HEK293 (cell line): ENCODE measurements around the gene MCM7.

Source experiments
- CTCF ChIA-PET: fragments of 350-600 bp; formaldehyde crosslinking; extraction: SDS; loops from one replicate; lab custom pipeline; 2021; ENCODE audit warnings: antibody characterized with exemption; lab: Yijun Ruan, JAX
- POLR2A ChIA-PET: fragments of 300-600 bp; formaldehyde crosslinking; extraction: SDS; loops from one replicate; lab custom pipeline; 2020; ENCODE audit warnings: antibody characterized with exemption, inconsistent platforms; lab: Yijun Ruan, JAX
- H3K27ac ChIP-seq: fragments of 200-500 bp; sonication (Bioruptor generic); 2 replicates; pipeline ENCODE4 v1.5.1; 2014; ENCODE audit warnings: low read depth, low read length, control low read depth, inconsistent platforms; ENCODE audit errors: extremely low read depth
- H3K36me3 ChIP-seq, 2 experiments: fragments of 200-500 bp in 1 of 2; sonication (Bioruptor generic) in 1 of 2; 1 replicate in 1 of 2; 2 replicates in 1 of 2; pipeline ENCODE4 v1.5.1; 2014 to 2017; ENCODE audit warnings: inconsistent platforms in 2 of 2, low read length in 2 of 2; ENCODE audit not compliant: control insufficient read depth in 2 of 2, insufficient read depth in 1 of 2
- H3K4me1 ChIP-seq: fragments of 200-500 bp; sonication (Bioruptor generic); 2 replicates; pipeline ENCODE4 v1.5.1; 2014; ENCODE audit warnings: mild to moderate bottlenecking, low read length, inconsistent platforms; ENCODE audit not compliant: control insufficient read depth, insufficient read depth
- H3K4me3 ChIP-seq: 2 replicates; pipeline ENCODE4 v1.5.1; 2011; ENCODE audit warnings: low read depth, mild to moderate bottlenecking, control low read depth, low read length, moderate library complexity
- H3K9me3 ChIP-seq: fragments of 200-500 bp; sonication (Bioruptor generic); 2 replicates; pipeline ENCODE4 v1.5.1; 2014; ENCODE audit warnings: low read depth, low read length, inconsistent platforms; ENCODE audit not compliant: control insufficient read depth, insufficient read depth
- GLIS1 ChIP-seq: fragments of 450-650 bp; formaldehyde crosslinking; IDR thresholded peaks from 2 replicates; pipeline ENCODE4 v1.5.1; 2016; ENCODE audit warnings: missing biosample characterization, missing genetic modification characterization
- PRDM1 ChIP-seq: fragments of 450-650 bp; formaldehyde crosslinking; IDR thresholded peaks from 2 replicates; pipeline ENCODE4; 2016; ENCODE audit warnings: missing biosample characterization, missing genetic modification characterization
- ZBTB11 ChIP-seq: fragments of 450-650 bp; formaldehyde crosslinking; conservative IDR thresholded peaks from 2 replicates; pipeline ENCODE4 v1.5.1; 2016; ENCODE audit warnings: low read depth, missing biosample characterization, missing genetic modification characterization
- ZEB2 ChIP-seq: fragments of 450-650 bp; formaldehyde crosslinking; IDR thresholded peaks from 2 replicates; pipeline ENCODE4 v1.5.1; 2016; ENCODE audit warnings: missing biosample characterization, missing genetic modification characterization
- ZFP69B ChIP-seq: fragments of 450-650 bp; formaldehyde crosslinking; IDR thresholded peaks from 2 replicates; pipeline ENCODE4 v1.5.1; 2016; ENCODE audit warnings: missing biosample characterization, missing genetic modification characterization
- ZNF10 ChIP-seq: fragments of 450-650 bp; formaldehyde crosslinking; IDR thresholded peaks from 2 replicates; pipeline ENCODE4 v1.5.1; 2017; ENCODE audit warnings: missing biosample characterization, missing genetic modification characterization
- ZNF354C ChIP-seq: fragments of 450-650 bp; formaldehyde crosslinking; IDR thresholded peaks from 2 replicates; pipeline ENCODE4 v1.5.1; 2016; ENCODE audit warnings: missing biosample characterization, missing genetic modification characterization, low read depth, borderline replicate concordance
- ZNF423 ChIP-seq: fragments of 450-650 bp; formaldehyde crosslinking; IDR thresholded peaks from 2 replicates; pipeline ENCODE4 v1.5.1; 2016; ENCODE audit warnings: missing biosample characterization, missing genetic modification characterization
- ZNF544 ChIP-seq: fragments of 450-650 bp; formaldehyde crosslinking; IDR thresholded peaks from 2 replicates; pipeline ENCODE4 v1.5.0; 2017; ENCODE audit warnings: missing biosample characterization, missing genetic modification characterization
- ZNF571 ChIP-seq: fragments of 450-650 bp; formaldehyde crosslinking; IDR thresholded peaks from 2 replicates; pipeline ENCODE4 v1.5.0; 2017; ENCODE audit warnings: missing biosample characterization, missing genetic modification characterization
- ZNF629 ChIP-seq: fragments of 450-650 bp; formaldehyde crosslinking; IDR thresholded peaks from 2 replicates; pipeline ENCODE4 v1.5.1; 2017; ENCODE audit warnings: missing biosample characterization, missing genetic modification characterization
- ZNF664 ChIP-seq: fragments of 450-650 bp; formaldehyde crosslinking; IDR thresholded peaks from 2 replicates; pipeline ENCODE4 v1.5.1; 2016; ENCODE audit warnings: missing biosample characterization, missing genetic modification characterization
- ZNF677 ChIP-seq: fragments of 450-650 bp; IDR thresholded peaks from 2 replicates; pipeline ENCODE4 v1.5.0; 2018; ENCODE audit warnings: missing biosample characterization, mild to moderate bottlenecking, missing genetic modification characterization, moderate library complexity
- ZNF692 ChIP-seq: fragments of 450-650 bp; formaldehyde crosslinking; IDR thresholded peaks from 2 replicates; pipeline ENCODE4 v1.5.1; 2016; ENCODE audit warnings: missing biosample characterization, missing genetic modification characterization
- ZNF785 ChIP-seq: fragments of 450-650 bp; formaldehyde crosslinking; IDR thresholded peaks from 2 replicates; pipeline ENCODE4 v1.5.1; 2016; ENCODE audit warnings: missing biosample characterization, missing genetic modification characterization
- ZNF837 ChIP-seq: fragments of 450-650 bp; formaldehyde crosslinking; IDR thresholded peaks from 2 replicates; pipeline ENCODE4 v1.5.1; 2016; ENCODE audit warnings: missing biosample characterization, missing genetic modification characterization
- TF ChIP-seq, protein P1 (sequence below): fragments of 450-650 bp; formaldehyde crosslinking; IDR thresholded peaks from 2 replicates; pipeline ENCODE4 v1.5.1; 2016; ENCODE audit warnings: missing biosample characterization, missing genetic modification characterization
- TF ChIP-seq, protein P2 (sequence below): fragments of 450-650 bp; formaldehyde crosslinking; IDR thresholded peaks from 2 replicates; pipeline ENCODE4 v1.5.1; 2017; ENCODE audit warnings: missing biosample characterization, missing genetic modification characterization

Gene MCM7

GRCh38 chr7:100122568-100122967 is 21.4 kb upstream of the MCM7 start:
- POLR2A ChIA-PET = interaction anchor here (0.6 to 8.4 kb wide), 2 partner anchors 14 to 21 kb away, joined by 4 to 81 read pairs; partner anchors contain the start of genes AP4M1 and MCM7

More at GRCh38 chr7:100122568-100122967, 21.4 kb upstream of the MCM7 start:
- peaks cover 0 to 13% of the 10 kb centered on the region in 2 experiments; a peak in 2 of 3 replicates for H3K36me3 ChIP-seq
- no peak overlapping the region for H3K4me3 ChIP-seq
- no peak overlapping the region for H3K27ac ChIP-seq
- H3K4me1 ChIP-seq = peaks cover 3% of the 10 kb centered on the region
- H3K9me3 ChIP-seq = no peaks in the 10 kb centered on the region
- TF ChIP-seq ZNF423 (tag by site-specific recombination) (no peak), ZEB2 (tag by site-specific recombination) (no peak), ZNF677 (tag by site-specific recombination) (no peak), ZNF354C (tag by site-specific recombination) (no peak), ZNF629 (no peak), ZNF837 (tag by site-specific recombination) (no peak), ZNF544 (no peak), PRDM1 (tag by site-specific recombination) (no peak), ZNF785 (no peak), ZNF571 (tag by site-specific recombination) (no peak), ZBTB11 (tag by site-specific recombination) (no peak), ZNF692 (no peak), ZNF664 (tag by site-specific recombination) (no peak), ZFP69B (tag by site-specific recombination) (no peak), GLIS1 (no peak), ZNF10 (tag by site-specific recombination) (no peak)
- TF ChIP-seq, protein P1, sequence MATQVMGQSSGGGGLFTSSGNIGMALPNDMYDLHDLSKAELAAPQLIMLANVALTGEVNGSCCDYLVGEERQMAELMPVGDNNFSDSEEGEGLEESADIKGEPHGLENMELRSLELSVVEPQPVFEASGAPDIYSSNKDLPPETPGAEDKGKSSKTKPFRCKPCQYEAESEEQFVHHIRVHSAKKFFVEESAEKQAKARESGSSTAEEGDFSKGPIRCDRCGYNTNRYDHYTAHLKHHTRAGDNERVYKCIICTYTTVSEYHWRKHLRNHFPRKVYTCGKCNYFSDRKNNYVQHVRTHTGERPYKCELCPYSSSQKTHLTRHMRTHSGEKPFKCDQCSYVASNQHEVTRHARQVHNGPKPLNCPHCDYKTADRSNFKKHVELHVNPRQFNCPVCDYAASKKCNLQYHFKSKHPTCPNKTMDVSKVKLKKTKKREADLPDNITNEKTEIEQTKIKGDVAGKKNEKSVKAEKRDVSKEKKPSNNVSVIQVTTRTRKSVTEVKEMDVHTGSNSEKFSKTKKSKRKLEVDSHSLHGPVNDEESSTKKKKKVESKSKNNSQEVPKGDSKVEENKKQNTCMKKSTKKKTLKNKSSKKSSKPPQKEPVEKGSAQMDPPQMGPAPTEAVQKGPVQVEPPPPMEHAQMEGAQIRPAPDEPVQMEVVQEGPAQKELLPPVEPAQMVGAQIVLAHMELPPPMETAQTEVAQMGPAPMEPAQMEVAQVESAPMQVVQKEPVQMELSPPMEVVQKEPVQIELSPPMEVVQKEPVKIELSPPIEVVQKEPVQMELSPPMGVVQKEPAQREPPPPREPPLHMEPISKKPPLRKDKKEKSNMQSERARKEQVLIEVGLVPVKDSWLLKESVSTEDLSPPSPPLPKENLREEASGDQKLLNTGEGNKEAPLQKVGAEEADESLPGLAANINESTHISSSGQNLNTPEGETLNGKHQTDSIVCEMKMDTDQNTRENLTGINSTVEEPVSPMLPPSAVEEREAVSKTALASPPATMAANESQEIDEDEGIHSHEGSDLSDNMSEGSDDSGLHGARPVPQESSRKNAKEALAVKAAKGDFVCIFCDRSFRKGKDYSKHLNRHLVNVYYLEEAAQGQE (tag by site-specific recombination) = no peak
- TF ChIP-seq, protein P2, sequence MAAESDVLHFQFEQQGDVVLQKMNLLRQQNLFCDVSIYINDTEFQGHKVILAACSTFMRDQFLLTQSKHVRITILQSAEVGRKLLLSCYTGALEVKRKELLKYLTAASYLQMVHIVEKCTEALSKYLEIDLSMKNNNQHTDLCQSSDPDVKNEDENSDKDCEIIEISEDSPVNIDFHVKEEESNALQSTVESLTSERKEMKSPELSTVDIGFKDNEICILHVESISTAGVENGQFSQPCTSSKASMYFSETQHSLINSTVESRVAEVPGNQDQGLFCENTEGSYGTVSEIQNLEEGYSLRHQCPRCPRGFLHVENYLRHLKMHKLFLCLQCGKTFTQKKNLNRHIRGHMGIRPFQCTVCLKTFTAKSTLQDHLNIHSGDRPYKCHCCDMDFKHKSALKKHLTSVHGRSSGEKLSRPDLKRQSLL (tag by site-specific recombination) = no peak
- CTCF ChIA-PET = interaction anchor here (0.5 to 1.1 kb wide), 5 partner anchors 32 to 333 kb away, joined by 3 to 5 read pairs (median 3); no protein-coding TSS in a partner anchor
